ENCODE results near the gene NSMF.

DNA sequence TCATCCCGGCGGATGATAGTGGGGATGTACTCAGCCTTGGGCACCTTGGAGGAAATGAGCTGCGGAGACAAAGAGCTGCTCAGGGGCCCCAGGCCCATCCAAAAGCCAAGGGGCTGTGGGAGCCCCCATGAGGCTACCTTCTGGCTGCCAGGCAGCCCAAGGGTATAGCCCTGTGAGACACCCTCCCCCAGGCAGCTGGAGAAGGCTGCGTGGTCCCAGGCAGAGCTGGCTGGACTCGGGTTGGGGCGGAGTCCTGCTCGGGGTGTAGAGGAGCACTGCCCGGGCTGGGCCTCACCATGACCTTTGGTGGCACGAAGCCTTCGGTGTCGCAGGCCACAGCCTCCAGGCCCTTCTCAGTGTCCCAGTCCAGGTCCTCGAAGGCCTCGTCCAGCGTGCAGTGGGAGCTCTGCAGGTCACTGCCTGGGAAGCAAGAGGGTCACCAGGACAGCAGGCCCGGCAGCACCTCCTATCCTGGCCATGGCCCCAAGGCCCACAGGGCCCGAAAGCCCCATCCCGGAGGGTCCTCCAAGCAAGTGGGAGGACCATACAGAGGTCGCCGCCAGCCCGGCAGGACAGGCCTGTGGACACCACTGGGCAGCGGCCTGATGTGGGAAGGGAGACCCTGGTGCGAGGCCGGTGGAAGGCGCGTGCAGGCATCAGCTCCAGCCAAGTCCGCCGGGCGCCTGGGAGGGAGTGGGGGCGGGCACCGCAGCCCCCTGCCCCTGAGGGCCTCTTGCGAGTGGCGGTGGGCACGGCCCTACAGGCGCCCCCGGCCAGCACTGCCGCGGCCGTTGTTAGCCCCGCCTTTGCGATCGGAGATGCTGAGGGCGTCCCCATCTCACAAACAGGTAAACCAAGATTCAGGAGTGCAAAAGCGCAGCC, 6.1 kb downstream of the NSMF start:
- TF ChIP-seq POLR2A (IDR thresholded peaks at IDR 0.05; ENCODE audit: low read depth, low read length) = no peak
- no peak for TF ChIP-seq TAF1 (IDR thresholded peaks at IDR 0.05; ENCODE audit: low read depth, low read length)
- TF ChIP-seq POLR2AphosphoS5 (IDR thresholded peaks at IDR 0.05; ENCODE audit: low read depth, low read length) = no peak
- TF ChIP-seq PAX5 (IDR thresholded peaks at IDR 0.05; ENCODE audit: insufficient read depth, low read length, severe bottlenecking) = no peak

Data from GM12891 (cell line).